Measurements from ENCODE around the gene SLC6A6. TPM values are rescaled to one million over a fixed set of nuclear protein-coding genes. Genes with fewer than 3 reads are reported as not detected.
"Not testable (repeated sequence)": the region's sequence is repeated elsewhere in the genome, so short reads cannot be mapped to it uniquely, and the experiment has no call there.

SLC6A6 gene
- polyA plus RNA-seq, 3 donors from 2014 or later: 4.7 to 8.0 (median 6.9) TPM

GRCh38 chr3:14508505-14508819 lies 106.1 kb downstream of the SLC6A6 start:
- peak overlapping the region in 1 of 6 donors; percentile 55 for H3K27ac Mint-ChIP-seq
- peaks cover 4 to 10% (median 7%) of the 10 kb centered on the region in 3 donors for H3K27me3 Mint-ChIP-seq (ENCODE audit: low read depth in 3 of 3)
- no peak overlapping the region for H3K4me3 Mint-ChIP-seq
- H3K36me3 Mint-ChIP-seq: no peaks in the 10 kb centered on the region
- DNase-seq: no peak
- H3K4me1 Mint-ChIP-seq: peaks cover 6% of the 10 kb centered on the region in 2 donors
- H3K9me3 Mint-ChIP-seq: peaks cover 0 to 5% (median 0%) of the 10 kb centered on the region in 6 donors

GRCh38 chr3:14508966-14509795 lies 106.8 kb downstream of the SLC6A6 start:
- H3K9me3 Mint-ChIP-seq: peaks cover 0 to 5% (median 0%) of the 10 kb centered on the region in 6 donors
- H3K4me1 Mint-ChIP-seq: peaks cover 6% of the 10 kb centered on the region in 2 donors
- peaks cover 4 to 10% (median 7%) of the 10 kb centered on the region in 3 donors for H3K27me3 Mint-ChIP-seq (ENCODE audit: low read depth in 3 of 3)
- no peak overlapping the region for H3K27ac Mint-ChIP-seq
- peak; percentile 35 to 41 (median 35) for DNase-seq
- H3K4me3 Mint-ChIP-seq: no peak overlapping the region
- H3K36me3 Mint-ChIP-seq: no peaks in the 10 kb centered on the region

- Mint-ChIP-seq H3K27ac (no peak overlapping the region), H3K36me3 (no peaks in the 10 kb centered on the region), H3K4me1 (peaks cover 6% of the 10 kb centered on the region in 2 donors), H3K4me3 (no peak overlapping the region), H3K27me3 (ENCODE audit: low read depth in 3 of 3) (peaks cover 4 to 10% (median 5%) of the 10 kb centered on the region in 3 donors), H3K9me3 (peaks cover 0 to 2% (median 0%) of the 10 kb centered on the region in 6 donors)
- DNase-seq: no peak
These were observed 107.3 kb downstream of the SLC6A6 start for GRCh38 chr3:14509796-14510100.

GRCh38 chr3:14510838-14511622 lies 108.6 kb downstream of the SLC6A6 start:
- H3K4me3 Mint-ChIP-seq: no peak overlapping the region
- peaks cover 0 to 2% (median 0%) of the 10 kb centered on the region in 6 donors for H3K9me3 Mint-ChIP-seq
- no peak overlapping the region for H3K27ac Mint-ChIP-seq
- H3K27me3 Mint-ChIP-seq (ENCODE audit: low read depth in 3 of 3): peaks cover 4 to 10% (median 5%) of the 10 kb centered on the region in 3 donors
- H3K36me3 Mint-ChIP-seq: no peaks in the 10 kb centered on the region
- DNase-seq: no peak
- peaks cover 6% of the 10 kb centered on the region in 2 donors for H3K4me1 Mint-ChIP-seq

- no peak overlapping the region for H3K27ac Mint-ChIP-seq
- H3K36me3 Mint-ChIP-seq: no peaks in the 10 kb centered on the region
- H3K4me3 Mint-ChIP-seq: no peak overlapping the region
- H3K9me3 Mint-ChIP-seq: peaks cover 0 to 2% (median 0%) of the 10 kb centered on the region in 6 donors
- H3K27me3 Mint-ChIP-seq (ENCODE audit: low read depth in 3 of 3): peaks cover 4 to 10% (median 5%) of the 10 kb centered on the region in 3 donors
- DNase-seq: no peak
- peaks cover 6% of the 10 kb centered on the region in 2 donors for H3K4me1 Mint-ChIP-seq
These were observed 109.3 kb downstream of the SLC6A6 start for GRCh38 chr3:14511623-14512280.

- Mint-ChIP-seq H3K36me3 (no peaks in the 10 kb centered on the region), H3K27ac (no peak overlapping the region)
These were observed 110.0 kb downstream of the SLC6A6 start for GRCh38 chr3:14512281-14512941.

GRCh38 chr3:14512942-14513327 lies 110.5 kb downstream of the SLC6A6 start:
- peaks cover 0 to 2% (median 0%) of the 10 kb centered on the region in 6 donors for H3K9me3 Mint-ChIP-seq
- no peak for DNase-seq
- peaks cover 6% of the 10 kb centered on the region in 2 donors for H3K4me1 Mint-ChIP-seq
- H3K36me3 Mint-ChIP-seq: no peaks in the 10 kb centered on the region
- no peak overlapping the region for H3K4me3 Mint-ChIP-seq
- H3K27me3 Mint-ChIP-seq (ENCODE audit: low read depth in 3 of 3): peaks cover 6 to 8% (median 7%) of the 10 kb centered on the region in 3 donors
- no peak overlapping the region for H3K27ac Mint-ChIP-seq

More at GRCh38 chr3:14512281-14512941, 110.0 kb downstream of the SLC6A6 start:
- no peak overlapping the region for H3K4me3 Mint-ChIP-seq
- peaks cover 0 to 2% (median 0%) of the 10 kb centered on the region in 6 donors for H3K9me3 Mint-ChIP-seq
- peaks cover 5 to 10% (median 6%) of the 10 kb centered on the region in 3 donors for H3K27me3 Mint-ChIP-seq (ENCODE audit: low read depth in 3 of 3)
- DNase-seq: no peak
- peaks cover 6% of the 10 kb centered on the region in 2 donors for H3K4me1 Mint-ChIP-seq

GRCh38 chr3:14513566-14514322 lies 111.3 kb downstream of the SLC6A6 start:
- Mint-ChIP-seq H3K4me3 (no peak overlapping the region), H3K27me3 (ENCODE audit: low read depth in 3 of 3) (peaks cover 2 to 7% (median 6%) of the 10 kb centered on the region in 3 donors), H3K9me3 (peaks cover 0 to 2% (median 0%) of the 10 kb centered on the region in 6 donors), H3K36me3 (no peaks in the 10 kb centered on the region), H3K27ac (no peak overlapping the region), H3K4me1 (peaks cover under 1 to 5% of the 10 kb centered on the region in 2 donors)
- no peak for DNase-seq

GRCh38 chr3:14514323-14514720 lies 111.9 kb downstream of the SLC6A6 start:
- no peak overlapping the region for H3K4me3 Mint-ChIP-seq
- H3K27me3 Mint-ChIP-seq (ENCODE audit: low read depth in 3 of 3): peaks cover 2 to 4% (median 3%) of the 10 kb centered on the region in 3 donors
- peaks cover 0 to 2% (median 0%) of the 10 kb centered on the region in 6 donors for H3K9me3 Mint-ChIP-seq
- no peak for DNase-seq
- H3K4me1 Mint-ChIP-seq: peaks cover 0 to 2% of the 10 kb centered on the region in 2 donors
- H3K36me3 Mint-ChIP-seq: no peaks in the 10 kb centered on the region
- no peak overlapping the region for H3K27ac Mint-ChIP-seq

GRCh38 chr3:14515526-14515925 lies 113.1 kb downstream of the SLC6A6 start:
- H3K36me3 Mint-ChIP-seq; H3K4me1 Mint-ChIP-seq; H3K9me3 Mint-ChIP-seq; H3K4me3 Mint-ChIP-seq; H3K27ac Mint-ChIP-seq; H3K27me3 Mint-ChIP-seq (ENCODE audit: low read depth in 3 of 3); DNase-seq: not testable (repeated sequence)

GRCh38 chr3:14516738-14517345 lies 114.4 kb downstream of the SLC6A6 start:
- H3K4me1 Mint-ChIP-seq: no peaks in the 10 kb centered on the region
- H3K9me3 Mint-ChIP-seq: peaks cover 0 to 2% (median 0%) of the 10 kb centered on the region in 6 donors
- H3K27ac Mint-ChIP-seq: no peak overlapping the region
- H3K36me3 Mint-ChIP-seq: no peaks in the 10 kb centered on the region
- H3K4me3 Mint-ChIP-seq: no peak overlapping the region
- no peak for DNase-seq
- peaks cover 0 to 3% (median 2%) of the 10 kb centered on the region in 3 donors for H3K27me3 Mint-ChIP-seq (ENCODE audit: low read depth in 3 of 3)

GRCh38 chr3:14517601-14518431 lies 115.4 kb downstream of the SLC6A6 start:
- DNase-seq: no peak
- Mint-ChIP-seq H3K4me1 (no peaks in the 10 kb centered on the region), H3K27ac (no peak overlapping the region), H3K9me3 (peaks cover 0 to 1% (median 0%) of the 10 kb centered on the region in 6 donors), H3K27me3 (ENCODE audit: low read depth in 3 of 3) (peaks cover 0 to 4% (median 3%) of the 10 kb centered on the region in 3 donors), H3K4me3 (no peak overlapping the region), H3K36me3 (no peaks in the 10 kb centered on the region)

Measured in immature natural killer cell (primary cell).